Spleen (tissue), 7 donors: Measurements from ENCODE around the gene ACOD1.

Experiments used
- CTCF ChIP-seq, 11 experiments: fragments of 200-600 bp in 7 of 11; fragments of 450-650 bp in 4 of 11; sonication (generic) in 4 of 11; IDR thresholded peaks in 8 of 11; conservative IDR thresholded peaks in 3 of 11; 1 replicate in 7 of 11; 2 replicates in 4 of 11; pipeline versions ENCODE4 v1.4.0 to v1.8.0; 2016 to 2021; ENCODE audit warnings: antibody characterized with exemption in 11 of 11, inconsistent platforms in 4 of 11, mild to moderate bottlenecking in 1 of 11
- POLR2A ChIP-seq, 3 donors: fragments of 450-650 bp; IDR thresholded peaks; one replicate each; pipeline ENCODE4 v1.5.1; 2017; ENCODE audit warnings: antibody characterized with exemption in 3 of 3, mild to moderate bottlenecking in 1 of 3
- POLR2AphosphoS5 ChIP-seq, 3 donors: sonication (generic); formaldehyde crosslinking; IDR thresholded peaks; one replicate each; pipeline ENCODE4 v1.5.1; 2017; ENCODE audit warnings: antibody characterized with exemption in 3 of 3
- donor health status: DM: no; HTN: no; CAD: no; lungs with moderate emphysema.
- donor health status: DM: no; HTN: no; CAD: no.
- donor health status: DM: no; HTN: no; CAD: no.

- peak; percentile 60 to 98 (median 90) for TF ChIP-seq CTCF (IDR thresholded peaks at IDR 0.05 in 8 of 11, conservative IDR thresholded peaks at IDR 0.05 in 3 of 11)
- peak; percentile 42 to 81 (median 65) for TF ChIP-seq POLR2AphosphoS5 (IDR thresholded peaks at IDR 0.05)
- TF ChIP-seq POLR2A (IDR thresholded peaks at IDR 0.05), result no peak
These were observed 31.9 kb downstream of the ACOD1 start for GRCh38 chr13:76980075-76980718.
